Tibial nerve (tissue), 4 donors: Measurements from ENCODE around the gene ST3GAL2. TPM values are rescaled to one million over a fixed set of nuclear protein-coding genes. Genes with fewer than 3 reads are reported as not detected.

Experiments
- DNase-seq, 2 donors: peaks; one replicate each; pipeline ENCODE4 v3.0.0-alpha.2; 2019; ENCODE audit warnings: low spot score in 2 of 2
- H3K27ac ChIP-seq, 4 donors: fragments of 200-600 bp; sonication (generic) in 3 of 4; one replicate each; pipeline ENCODE4 v1.5.1; 2017 to 2019; ENCODE audit warnings: mild to moderate bottlenecking in 1 of 4
- H3K27me3 ChIP-seq, 2 donors: fragments of 200-600 bp; sonication (generic) in 1 of 2; one replicate each; pipeline versions ENCODE4 v1.5.1 to v1.6.0; 2017 to 2019
- H3K36me3 ChIP-seq, 3 donors: fragments of 200-600 bp; sonication (generic); one replicate each; pipeline ENCODE4 v1.5.1; 2018 to 2019
- H3K4me1 ChIP-seq, 4 donors: fragments of 200-600 bp; sonication (generic) in 3 of 4; one replicate each; pipeline ENCODE4 v1.5.1; 2017 to 2019
- H3K4me3 ChIP-seq, 4 donors: fragments of 200-600 bp; sonication (generic) in 3 of 4; one replicate each; pipeline ENCODE4 v1.5.1; 2017 to 2019; ENCODE audit warnings: mild to moderate bottlenecking in 1 of 4, moderate library complexity in 1 of 4
- H3K9me3 ChIP-seq, 4 donors: fragments of 200-600 bp; sonication (generic) in 3 of 4; one replicate each; pipeline ENCODE4 v1.5.1; 2017 to 2019
- EP300 ChIP-seq, 2 donors: sonication (generic); formaldehyde crosslinking; IDR thresholded peaks; one replicate each; pipeline ENCODE4 v1.6.1; 2017; ENCODE audit warnings: antibody characterized with exemption in 2 of 2, mild to moderate bottlenecking in 1 of 2
- POLR2A ChIP-seq, 2 donors: fragments of 450-650 bp; IDR thresholded peaks; one replicate each; pipeline ENCODE4 v1.6.1; 2017; ENCODE audit warnings: antibody characterized with exemption in 2 of 2, mild to moderate bottlenecking in 2 of 2, moderate library complexity in 2 of 2
- WGBS, 2 donors: methylation state at CpG; one replicate each; pipeline ENCODE4 v1.1.5; 2018; 5-methylcytosine and 5-hydroxymethylcytosine counted together
- total RNA-seq, 4 donors: library from RNA; depleted of rRNA; stranded (reverse); fragments of >200 nt; gene quantifications; one replicate each; pipeline ENCODE4 v1.1.0, GENCODE V29; 2016
- TF ChIP-seq, protein P1 (sequence below), 5 experiments: fragments of 200-600 bp in 3 of 5; fragments of 450-650 bp in 2 of 5; sonication (generic) in 3 of 5; IDR thresholded peaks; one replicate each; pipeline ENCODE4 v1.5.1; 2016 to 2019; ENCODE audit warnings: antibody characterized with exemption in 5 of 5, mild to moderate bottlenecking in 3 of 5, moderate library complexity in 2 of 5

Gene ST3GAL2
- total RNA-seq, 4 donors from 2014 or later, result 18.6 to 32.4 (median 23.6) TPM

DNA sequence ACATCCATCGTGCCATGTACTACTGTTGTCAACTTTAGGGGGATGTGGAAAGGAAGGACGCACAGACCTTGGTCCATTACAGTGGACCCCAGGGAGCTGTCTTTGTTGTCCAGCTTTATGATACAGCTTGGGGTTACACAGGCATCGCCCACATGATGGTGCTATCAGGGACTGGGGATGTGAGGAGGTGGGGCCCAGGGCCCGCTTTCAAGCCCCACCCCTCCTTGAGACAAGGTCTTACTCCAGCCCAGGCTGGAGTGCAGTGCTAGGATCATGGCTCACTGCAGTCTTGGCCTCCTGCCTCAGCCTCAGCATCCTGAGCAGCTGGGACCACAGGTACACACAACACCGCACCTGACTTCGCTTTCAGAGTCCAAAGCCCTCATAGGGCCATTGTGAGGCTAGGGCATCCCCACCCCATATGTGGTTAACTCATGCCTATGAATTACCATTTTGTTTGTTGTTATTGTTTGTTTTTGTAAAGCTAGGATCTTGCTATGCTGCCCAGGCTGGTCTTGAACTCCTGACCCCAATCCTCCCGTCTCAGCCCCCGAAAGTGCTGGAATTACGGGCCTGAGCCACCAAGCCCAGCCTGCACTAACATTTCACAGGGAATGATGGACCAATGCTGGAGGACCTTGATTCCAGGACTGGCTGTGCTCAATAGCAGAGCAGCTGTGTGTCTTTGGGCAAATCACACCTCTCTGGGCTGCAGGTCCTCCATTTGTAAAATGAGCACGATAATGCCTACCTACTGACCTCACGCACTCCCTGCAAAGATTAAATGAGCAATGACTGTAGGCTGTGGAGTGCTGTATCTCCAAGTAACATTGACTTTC is 17.2 kb downstream of the ST3GAL2 start:
- Histone ChIP-seq H3K36me3 (no peaks in the 10 kb centered on the region), H3K27me3 (no peaks in the 10 kb centered on the region), H3K27ac (no peak overlapping the region), H3K9me3 (no peaks in the 10 kb centered on the region), H3K4me1 (peaks cover 0 to 61% (median 26%) of the 10 kb centered on the region in 4 donors), H3K4me3 (no peak overlapping the region)
- TF ChIP-seq POLR2A (IDR thresholded peaks at IDR 0.05), result no peak
- TF ChIP-seq, protein P1, sequence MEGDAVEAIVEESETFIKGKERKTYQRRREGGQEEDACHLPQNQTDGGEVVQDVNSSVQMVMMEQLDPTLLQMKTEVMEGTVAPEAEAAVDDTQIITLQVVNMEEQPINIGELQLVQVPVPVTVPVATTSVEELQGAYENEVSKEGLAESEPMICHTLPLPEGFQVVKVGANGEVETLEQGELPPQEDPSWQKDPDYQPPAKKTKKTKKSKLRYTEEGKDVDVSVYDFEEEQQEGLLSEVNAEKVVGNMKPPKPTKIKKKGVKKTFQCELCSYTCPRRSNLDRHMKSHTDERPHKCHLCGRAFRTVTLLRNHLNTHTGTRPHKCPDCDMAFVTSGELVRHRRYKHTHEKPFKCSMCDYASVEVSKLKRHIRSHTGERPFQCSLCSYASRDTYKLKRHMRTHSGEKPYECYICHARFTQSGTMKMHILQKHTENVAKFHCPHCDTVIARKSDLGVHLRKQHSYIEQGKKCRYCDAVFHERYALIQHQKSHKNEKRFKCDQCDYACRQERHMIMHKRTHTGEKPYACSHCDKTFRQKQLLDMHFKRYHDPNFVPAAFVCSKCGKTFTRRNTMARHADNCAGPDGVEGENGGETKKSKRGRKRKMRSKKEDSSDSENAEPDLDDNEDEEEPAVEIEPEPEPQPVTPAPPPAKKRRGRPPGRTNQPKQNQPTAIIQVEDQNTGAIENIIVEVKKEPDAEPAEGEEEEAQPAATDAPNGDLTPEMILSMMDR (IDR thresholded peaks at IDR 0.05), result no peak
- TF ChIP-seq EP300 (IDR thresholded peaks at IDR 0.05), result no peak
- DNase-seq, result no peak
- WGBS, 2 donors, result 87 to 90% methylated on average over 10 to 11 of the region's 11 CpGs

GRCh38 chr16:70421014-70421413 is 17.9 kb downstream of the ST3GAL2 start:
- WGBS, 2 donors, result 78 to 84% methylated on average over 9 of the region's 9 CpGs
- no peak overlapping the region for H3K27ac ChIP-seq
- no peak overlapping the region for H3K4me3 ChIP-seq
- TF ChIP-seq, protein P1 (IDR thresholded peaks at IDR 0.05), result no peak
- no peak for TF ChIP-seq POLR2A (IDR thresholded peaks at IDR 0.05)
- TF ChIP-seq EP300 (IDR thresholded peaks at IDR 0.05), result no peak
- DNase-seq, result no peak
- H3K36me3 ChIP-seq, result no peaks in the 10 kb centered on the region
- no peaks in the 10 kb centered on the region for H3K9me3 ChIP-seq
- peaks cover 0 to 61% (median 26%) of the 10 kb centered on the region in 4 donors for H3K4me1 ChIP-seq
- no peaks in the 10 kb centered on the region for H3K27me3 ChIP-seq

DNA sequence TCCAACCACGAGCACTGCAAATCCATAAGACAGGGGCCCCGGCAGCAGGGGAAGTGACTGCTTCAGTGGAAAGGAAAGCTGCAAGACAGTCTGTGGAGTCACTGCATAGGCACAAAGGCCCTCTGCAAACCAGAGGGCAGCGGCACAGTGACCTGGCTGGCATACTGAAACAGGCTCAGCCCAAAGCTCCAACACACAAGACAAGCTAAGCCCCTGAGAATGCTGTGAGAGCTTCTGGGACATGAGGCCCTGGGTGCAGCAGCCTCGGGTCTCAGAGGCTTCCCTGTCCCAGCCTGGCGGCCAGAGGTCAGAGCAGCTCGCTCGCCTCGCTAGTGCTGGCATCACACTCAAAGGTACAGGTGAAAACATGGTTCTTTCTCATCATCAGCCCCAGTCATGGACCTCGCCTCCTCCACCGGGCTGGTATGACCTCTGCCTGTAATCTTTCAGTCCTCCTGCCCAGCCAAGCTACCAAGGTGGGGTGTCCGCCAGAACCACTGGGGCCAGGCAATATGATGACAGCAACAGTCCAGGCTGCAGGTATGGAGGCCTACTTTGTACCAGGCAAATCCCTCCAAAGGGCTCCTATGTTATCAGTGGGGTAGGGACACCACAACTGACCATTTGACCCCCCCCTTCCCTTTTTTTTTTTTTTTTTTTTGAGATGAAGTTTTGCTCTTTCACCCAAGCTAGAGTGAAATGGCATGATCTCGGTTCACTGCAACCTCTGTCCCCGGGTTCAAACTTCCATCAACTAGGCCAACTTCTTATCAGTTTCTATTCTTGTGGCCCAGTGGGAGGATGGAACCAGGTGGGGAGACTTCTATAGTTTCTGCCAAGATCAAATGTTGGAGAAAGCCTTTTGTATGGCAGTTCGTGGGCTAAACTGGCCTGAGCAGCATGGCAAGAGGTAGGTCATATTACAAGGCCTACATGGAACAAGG is 19.2 kb downstream of the ST3GAL2 start:
- Histone ChIP-seq H3K36me3 (no peaks in the 10 kb centered on the region), H3K27ac (peak overlapping the region in 1 of 4 donors; percentile 0), H3K27me3 (no peaks in the 10 kb centered on the region), H3K4me3 (no peak overlapping the region), H3K4me1 (peaks cover 0 to 61% (median 26%) of the 10 kb centered on the region in 4 donors), H3K9me3 (no peaks in the 10 kb centered on the region)
- no peak for DNase-seq
- WGBS, 2 donors, result 62 to 65% methylated on average over 14 of the region's 14 CpGs
- no peak for TF ChIP-seq POLR2A (IDR thresholded peaks at IDR 0.05)
- TF ChIP-seq, protein P1 (IDR thresholded peaks at IDR 0.05), result no peak
- no peak for TF ChIP-seq EP300 (IDR thresholded peaks at IDR 0.05)

GRCh38 chr16:70418993-70419318 is 19.9 kb downstream of the ST3GAL2 start:
- H3K36me3 ChIP-seq, result no peaks in the 10 kb centered on the region
- H3K4me3 ChIP-seq, result no peak overlapping the region
- H3K27me3 ChIP-seq, result no peaks in the 10 kb centered on the region
- H3K27ac ChIP-seq, result peak overlapping the region in 1 of 4 donors; percentile 0
- TF ChIP-seq, protein P1 (IDR thresholded peaks at IDR 0.05), result no peak
- TF ChIP-seq EP300 (IDR thresholded peaks at IDR 0.05) (no peak), POLR2A (IDR thresholded peaks at IDR 0.05) (no peak)
- no peak for DNase-seq
- H3K9me3 ChIP-seq, result no peaks in the 10 kb centered on the region
- 65 to 66% methylated on average over 2 of the region's 5 CpGs for WGBS, 2 donors
- H3K4me1 ChIP-seq, result peaks cover 0 to 61% (median 26%) of the 10 kb centered on the region in 4 donors
